H9 (cell line): ENCODE measurements around the gene NPHP4. TPM values are rescaled to one million over a fixed set of nuclear protein-coding genes. Genes with fewer than 3 reads are reported as not detected.

Experiments
- DNase-seq: peaks from one replicate; pipeline ENCODE4 v3.0.0-alpha.2; 2017
- H2AFZ ChIP-seq: one replicate; pipeline ENCODE4 v1.6.1; 2013; ENCODE audit warnings: mild to moderate bottlenecking, low read length, control low read depth, moderate library complexity
- H2AK5ac ChIP-seq: 2 replicates; pipeline ENCODE4 v1.6.1; 2013; ENCODE audit warnings: low read length, control low read depth, mixed read lengths; ENCODE audit not compliant: insufficient read length
- H2BK120ac ChIP-seq: one replicate; pipeline ENCODE4 v1.6.1; 2013; ENCODE audit warnings: low read depth, mild to moderate bottlenecking, low read length, control low read depth, inconsistent platforms; ENCODE audit not compliant: poor library complexity, severe bottlenecking
- H2BK12ac ChIP-seq: 2 replicates; pipeline ENCODE4 v1.6.1; 2013; ENCODE audit warnings: low read length, control low read depth, mixed read lengths, low read depth; ENCODE audit not compliant: insufficient read length
- H2BK15ac ChIP-seq: 2 replicates; pipeline ENCODE4 v1.6.1; 2013; ENCODE audit warnings: low read depth, low read length, control low read depth
- H2BK20ac ChIP-seq: one replicate; pipeline ENCODE4 v1.6.1; 2013; ENCODE audit warnings: low read depth, mild to moderate bottlenecking, low read length, control low read depth, inconsistent platforms; ENCODE audit not compliant: poor library complexity, severe bottlenecking
- H2BK5ac ChIP-seq: 2 replicates; pipeline ENCODE4 v1.6.1; 2013; ENCODE audit warnings: low read length, control low read depth, mixed read lengths; ENCODE audit not compliant: insufficient read length
- H3K14ac ChIP-seq: 2 replicates; pipeline ENCODE4 v1.6.1; 2013; ENCODE audit warnings: low read length, control low read depth; ENCODE audit not compliant: insufficient read depth
- H3K18ac ChIP-seq: 2 replicates; pipeline ENCODE4 v1.6.1; 2013; ENCODE audit warnings: low read depth, mild to moderate bottlenecking, mixed read lengths, low read length, control low read depth; ENCODE audit not compliant: insufficient read length
- H3K23ac ChIP-seq: 2 replicates; pipeline ENCODE4 v1.6.1; 2013; ENCODE audit warnings: low read length, control low read depth, mixed read lengths, low read depth; ENCODE audit not compliant: insufficient read length
- H3K23me2 ChIP-seq: 2 replicates; pipeline ENCODE4 v1.6.1; 2013; ENCODE audit warnings: low read depth, mild to moderate bottlenecking, mixed read lengths, low read length, control low read depth; ENCODE audit not compliant: insufficient read length, poor library complexity, severe bottlenecking
- H3K27ac ChIP-seq: 2 replicates; pipeline ENCODE4 v1.5.1; 2013; ENCODE audit warnings: low read length, control low read depth, mixed read lengths, low read depth; ENCODE audit not compliant: insufficient read length
- H3K27me3 ChIP-seq: 2 replicates; pipeline ENCODE4 v1.6.1; 2013; ENCODE audit warnings: low read length, control low read depth, inconsistent platforms; ENCODE audit not compliant: insufficient read depth
- H3K4ac ChIP-seq: 2 replicates; pipeline ENCODE4 v1.6.1; 2013; ENCODE audit warnings: low read depth, mild to moderate bottlenecking, control low read depth, inconsistent platforms, low read length, moderate library complexity
- H3K4me1 ChIP-seq: 2 replicates; pipeline ENCODE4 v1.6.1; 2013; ENCODE audit warnings: low read length, control low read depth, inconsistent platforms; ENCODE audit not compliant: insufficient read depth
- H3K4me2 ChIP-seq: 2 replicates; pipeline ENCODE4 v1.6.1; 2013; ENCODE audit warnings: low read length, control low read depth, mixed read lengths; ENCODE audit not compliant: insufficient read length, insufficient read depth
- H3K56ac ChIP-seq: 2 replicates; pipeline ENCODE4 v1.6.1; 2013; ENCODE audit warnings: low read depth, mild to moderate bottlenecking, mixed read lengths, low read length, control low read depth; ENCODE audit not compliant: insufficient read length
- H3K79me1 ChIP-seq: 2 replicates; pipeline ENCODE4 v1.6.1; 2013; ENCODE audit warnings: low read depth, mild to moderate bottlenecking, moderate library complexity, low read length, control low read depth, inconsistent platforms; ENCODE audit not compliant: insufficient read depth, poor library complexity, severe bottlenecking
- H3K79me2 ChIP-seq: 2 replicates; pipeline ENCODE4 v1.6.1; 2013; ENCODE audit warnings: low read length, control low read depth, inconsistent platforms; ENCODE audit not compliant: insufficient read depth
- H3K9ac ChIP-seq: 2 replicates; pipeline ENCODE4 v1.6.1; 2013; ENCODE audit warnings: low read length, control low read depth, mixed read lengths; ENCODE audit not compliant: insufficient read length; ENCODE audit errors: extremely low read depth
- H3K9me3 ChIP-seq: one replicate; pipeline ENCODE4 v1.6.1; 2013; ENCODE audit warnings: low read depth, low read length, inconsistent platforms; ENCODE audit not compliant: control insufficient read depth
- H3T11ph ChIP-seq: one replicate; pipeline ENCODE4 v1.6.1; 2013; ENCODE audit warnings: mild to moderate bottlenecking, low read length, control low read depth, inconsistent platforms
- H4K20me1 ChIP-seq: one replicate; pipeline ENCODE4 v1.6.1; 2013; ENCODE audit not compliant: control insufficient read depth, insufficient read length, insufficient read depth
- H4K5ac ChIP-seq: 2 replicates; pipeline ENCODE4 v1.6.1; 2013; ENCODE audit warnings: low read depth, mild to moderate bottlenecking, mixed read lengths, low read length, control low read depth; ENCODE audit not compliant: insufficient read length
- H4K8ac ChIP-seq: replicated peaks from 2 replicates; pipeline ENCODE4 v1.6.1; 2013; ENCODE audit warnings: low read length, control low read depth, mixed read lengths, low read depth; ENCODE audit not compliant: insufficient read length
- H4K91ac ChIP-seq: 2 replicates; pipeline ENCODE4 v1.6.1; 2013; ENCODE audit warnings: low read depth, mild to moderate bottlenecking, moderate library complexity, mixed read lengths, low read length, control low read depth; ENCODE audit not compliant: insufficient read length
- H3K27ac Mint-ChIP-seq, 3 experiments: 2 replicates in 2 of 3; 3 replicates in 1 of 3; pipeline ENCODE4 v1.8.0; 2020 to 2021; ENCODE audit warnings: mixed read lengths in 3 of 3, mild to moderate bottlenecking in 1 of 3, moderate library complexity in 1 of 3
- H3K27me3 Mint-ChIP-seq: 2 replicates; pipeline ENCODE4 v1.8.0; 2021; ENCODE audit warnings: low read depth, mild to moderate bottlenecking, moderate library complexity, mixed read lengths
- H3K36me3 Mint-ChIP-seq, 3 experiments: 2 replicates in 2 of 3; 3 replicates in 1 of 3; pipeline ENCODE4 v1.8.0; 2020 to 2021; ENCODE audit warnings: low read depth in 3 of 3, mixed read lengths in 3 of 3; ENCODE audit not compliant: insufficient read depth in 1 of 3
- H3K4me1 Mint-ChIP-seq, 2 experiments: 2 replicates each; pipeline ENCODE4 v1.8.0; 2020; ENCODE audit warnings: mixed read lengths in 2 of 2
- H3K4me3 Mint-ChIP-seq, 2 experiments: 2 replicates in 1 of 2; 3 replicates in 1 of 2; pipeline ENCODE4 v1.8.0; 2020 to 2021; ENCODE audit warnings: mild to moderate bottlenecking in 2 of 2, mixed read lengths in 2 of 2, moderate library complexity in 1 of 2
- H3K9me3 Mint-ChIP-seq, 2 experiments: 2 replicates in 1 of 2; 3 replicates in 1 of 2; pipeline ENCODE4 v1.8.0; 2020; ENCODE audit warnings: mild to moderate bottlenecking in 2 of 2, mixed read lengths in 2 of 2, moderate library complexity in 1 of 2
- CTCF ChIP-seq: fragments of 200-600 bp; sonication (generic); conservative IDR thresholded peaks from 3 replicates; pipeline ENCODE4 v1.8.0; 2021; ENCODE audit warnings: antibody characterized with exemption, mild to moderate bottlenecking
- WGBS: extraction: QIAGEN DNeasy Blood & Tissue Kit; methylation state at CpG from one replicate; pipeline ENCODE4 v1.1.7; 2013; ENCODE audit warnings: missing lambda C conversion rate, low lambda C conversion rate, mixed read lengths; ENCODE audit not compliant: insufficient read length; ENCODE audit errors: extremely low coverage; 5-methylcytosine and 5-hydroxymethylcytosine counted together
- total RNA-seq: library from RNA; stranded (reverse); gene quantifications from 2 replicates; pipeline ENCODE4 v1.2.1, GENCODE V29; 2021

The NPHP4 gene
- total RNA-seq, 1 experiment from 2014 or later: 17.6 TPM

GRCh38 chr1:6034750-6035096, 42.5 kb upstream of the NPHP4 start:
- no peaks in the 10 kb centered on the region for H3K79me2 ChIP-seq
- Mint-ChIP-seq H3K4me1 (peaks cover 19 to 20% of the 10 kb centered on the region in 2 experiments), H3K27me3 (peaks cover 44% of the 10 kb centered on the region), H3K9me3 (no peaks in the 10 kb centered on the region; a peak in 1 of 5 replicates), H3K4me3 (no peak overlapping the region; a peak in 1 of 5 replicates), H3K27ac (no peak overlapping the region; a peak in 2 of 7 replicates), H3K36me3 (no peaks in the 10 kb centered on the region; a peak in 1 of 7 replicates)
- H3K18ac ChIP-seq: no peak overlapping the region
- peaks cover 4% of the 10 kb centered on the region for H3K23me2 ChIP-seq
- peaks cover 3% of the 10 kb centered on the region for H4K20me1 ChIP-seq
- H2BK12ac ChIP-seq: no peak overlapping the region
- H2BK5ac ChIP-seq: no peak overlapping the region
- H3K56ac ChIP-seq: no peak overlapping the region
- H4K5ac ChIP-seq: no peak overlapping the region
- H3K9ac ChIP-seq: no peak overlapping the region
- no peaks in the 10 kb centered on the region for H3K27me3 ChIP-seq
- no peak overlapping the region for H3T11ph ChIP-seq
- H3K9me3 ChIP-seq: no peaks in the 10 kb centered on the region
- no peak overlapping the region for H3K23ac ChIP-seq
- no peak overlapping the region for H2BK20ac ChIP-seq
- peak overlapping the region; percentile 46 for H3K4me2 ChIP-seq
- no CpG with 5 or more reads among the region's 10 CpGs for WGBS
- H2AK5ac ChIP-seq: no peak overlapping the region
- H4K91ac ChIP-seq: no peak overlapping the region
- no peak for TF ChIP-seq CTCF
- no peaks in the 10 kb centered on the region for H3K79me1 ChIP-seq
- H3K27ac ChIP-seq: no peak overlapping the region
- no peak overlapping the region for H2BK120ac ChIP-seq
- no peak overlapping the region for H4K8ac ChIP-seq
- H2BK15ac ChIP-seq: no peak overlapping the region
- no peak overlapping the region for H2AFZ ChIP-seq
- no peak for DNase-seq
- H3K14ac ChIP-seq: no peak overlapping the region; the same call in 1 of the 2 replicates
- H3K4me1 ChIP-seq: peaks cover 5% of the 10 kb centered on the region; the same call in 1 of the 2 replicates
- H3K4ac ChIP-seq: no peak overlapping the region
